Stimulated activated naive CD8-positive, alpha-beta T cell treated with anti-CD3 and anti-CD28 coated beads, Interleukin-15, Interleukin-2, amounts not matched to agents 100 ng/mL and 50 ng/mL, for 24 hours (primary cell): Measurements from ENCODE around the gene RASGRF2.
"Not testable (repeated sequence)": the region's sequence is repeated elsewhere in the genome, so short reads cannot be mapped to it uniquely, and the experiment has no call there.

Experiments used
- H3K27ac Mint-ChIP-seq: one replicate; pipeline ENCODE4 v1.8.0; 2021; ENCODE audit warnings: mild to moderate bottlenecking, mixed read lengths
- H3K27me3 Mint-ChIP-seq: one replicate; pipeline ENCODE4 v1.8.0; 2021; ENCODE audit warnings: mixed read lengths
- H3K36me3 Mint-ChIP-seq: one replicate; pipeline ENCODE4 v1.8.0; 2021; ENCODE audit warnings: low read depth, mixed read lengths
- H3K4me1 Mint-ChIP-seq: one replicate; pipeline ENCODE4 v1.8.0; 2021; ENCODE audit warnings: low read depth, mixed read lengths
- H3K4me3 Mint-ChIP-seq: one replicate; pipeline ENCODE4 v1.8.0; 2021; ENCODE audit warnings: mild to moderate bottlenecking, mixed read lengths
- H3K9me3 Mint-ChIP-seq: one replicate; pipeline ENCODE4 v1.8.0; 2021; ENCODE audit warnings: mixed read lengths

Gene RASGRF2

DNA sequence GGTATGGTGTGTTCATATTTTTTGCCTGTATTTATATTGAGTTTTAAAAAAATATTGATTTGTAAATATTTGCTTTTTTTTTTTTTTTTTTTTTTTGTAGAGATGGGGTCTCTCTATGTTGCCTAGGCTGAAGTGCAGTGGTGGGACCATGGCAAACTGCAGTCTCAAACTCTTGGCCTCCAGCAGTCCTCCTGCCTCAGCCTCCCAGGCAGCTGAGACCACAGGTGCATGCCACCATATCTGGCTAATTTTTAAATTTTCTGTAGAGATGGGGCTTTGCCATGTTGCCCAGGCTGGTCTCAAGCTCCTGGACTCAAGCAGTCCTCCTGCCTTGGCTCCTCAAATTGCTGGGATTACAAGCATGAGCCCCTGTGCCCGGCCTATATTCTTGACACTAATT lies 78.3 kb downstream of the RASGRF2 start:
- H3K27ac Mint-ChIP-seq: no peak overlapping the region
- H3K36me3 Mint-ChIP-seq: peaks cover 9% of the 10 kb centered on the region
- no peak overlapping the region for H3K4me3 Mint-ChIP-seq
- H3K27me3 Mint-ChIP-seq: no peaks in the 10 kb centered on the region
- peaks cover 9% of the 10 kb centered on the region for H3K9me3 Mint-ChIP-seq
- peaks cover 5% of the 10 kb centered on the region for H3K4me1 Mint-ChIP-seq

DNA sequence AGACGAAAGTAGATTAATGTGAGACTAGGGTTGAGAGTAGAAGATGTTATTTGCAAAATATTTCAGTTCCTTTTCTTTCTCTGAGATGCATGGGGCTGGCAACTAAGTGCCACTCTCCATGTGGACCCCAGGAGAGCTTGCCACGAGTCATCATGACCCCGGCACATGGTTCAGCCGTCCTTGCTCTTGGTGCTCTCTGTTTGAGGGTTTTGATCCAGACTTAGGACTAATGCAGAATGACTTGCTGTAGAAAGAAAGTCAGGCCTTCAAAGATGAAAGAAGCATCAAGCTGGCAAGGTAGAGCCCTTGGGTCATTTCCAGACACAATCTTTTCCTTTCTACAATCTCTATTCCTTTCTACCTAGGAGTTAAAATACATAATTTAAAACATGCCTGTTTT lies 84.7 kb downstream of the RASGRF2 start:
- no peak overlapping the region for H3K27ac Mint-ChIP-seq
- H3K4me3 Mint-ChIP-seq: no peak overlapping the region
- H3K36me3 Mint-ChIP-seq: peaks cover 43% of the 10 kb centered on the region
- no peaks in the 10 kb centered on the region for H3K9me3 Mint-ChIP-seq
- peaks cover 25% of the 10 kb centered on the region for H3K4me1 Mint-ChIP-seq
- H3K27me3 Mint-ChIP-seq: no peaks in the 10 kb centered on the region

DNA sequence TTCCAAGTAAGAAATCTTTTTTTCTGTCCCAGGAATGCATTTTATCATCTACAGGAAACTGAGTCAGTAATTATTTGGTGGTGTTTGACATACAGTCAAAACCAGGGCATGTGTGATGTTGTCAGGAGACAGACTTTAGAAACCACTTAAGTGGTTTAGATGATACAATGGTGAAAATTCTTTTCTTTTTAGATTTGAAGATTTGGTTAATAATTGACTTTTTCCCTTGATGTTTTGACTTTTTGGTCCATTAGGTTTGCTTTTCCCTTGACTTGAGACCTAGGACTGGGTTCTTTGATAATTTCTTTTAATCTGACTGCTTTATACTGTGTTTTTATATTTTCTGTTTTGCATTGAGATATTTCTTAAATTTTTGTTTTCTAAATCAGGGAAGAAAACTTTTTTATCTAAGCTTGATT lies 85.2 kb downstream of the RASGRF2 start:
- Mint-ChIP-seq H3K4me1 (peaks cover 25% of the 10 kb centered on the region), H3K4me3 (no peak overlapping the region), H3K9me3 (no peaks in the 10 kb centered on the region), H3K27me3 (no peaks in the 10 kb centered on the region), H3K27ac (no peak overlapping the region), H3K36me3 (peaks cover 43% of the 10 kb centered on the region)

DNA sequence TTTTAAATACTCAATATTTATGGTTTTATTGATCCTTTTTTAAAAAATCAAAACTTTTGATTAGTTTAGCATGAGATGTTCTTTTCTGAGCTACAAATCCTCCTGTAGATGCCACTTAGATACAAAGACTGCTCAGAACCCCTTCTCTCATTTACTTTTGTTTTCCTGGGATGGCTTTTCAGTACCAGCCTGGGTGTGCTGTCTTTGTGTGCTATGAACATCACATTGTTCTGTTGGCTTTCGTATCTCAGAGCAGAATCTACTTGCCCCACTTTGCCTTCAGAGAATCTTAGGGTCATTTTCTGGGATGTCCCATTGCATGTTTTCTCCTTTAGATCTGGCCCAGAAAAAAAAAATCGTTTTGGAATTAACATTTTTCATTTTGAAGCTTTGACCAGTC lies 85.9 kb downstream of the RASGRF2 start:
- Mint-ChIP-seq H3K4me3 (no peak overlapping the region), H3K4me1 (peaks cover 25% of the 10 kb centered on the region), H3K9me3 (no peaks in the 10 kb centered on the region), H3K27me3 (no peaks in the 10 kb centered on the region), H3K27ac (no peak overlapping the region), H3K36me3 (peaks cover 45% of the 10 kb centered on the region)

DNA sequence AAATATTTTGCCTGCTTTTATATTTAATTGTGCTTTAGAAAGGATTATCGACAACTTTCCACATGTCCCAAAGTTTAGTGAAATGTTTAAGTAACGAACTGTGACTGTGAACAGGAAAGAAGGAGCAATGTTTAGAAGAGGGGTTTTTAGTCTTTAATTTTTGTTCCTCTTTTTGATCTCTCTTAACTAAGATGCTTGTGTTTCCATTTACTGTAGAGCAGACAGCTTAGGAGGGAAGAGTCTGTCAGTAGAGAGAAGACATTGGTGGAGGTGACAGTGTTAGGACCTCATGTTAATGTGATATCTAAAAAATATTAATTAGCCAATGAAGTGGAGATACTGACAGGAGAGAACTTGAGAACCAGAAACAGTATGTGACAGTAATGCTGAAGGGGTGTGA lies 92.2 kb downstream of the RASGRF2 start:
- no peak overlapping the region for H3K4me3 Mint-ChIP-seq
- H3K27me3 Mint-ChIP-seq: no peaks in the 10 kb centered on the region
- H3K36me3 Mint-ChIP-seq: peaks cover 26% of the 10 kb centered on the region
- H3K27ac Mint-ChIP-seq: no peak overlapping the region
- peaks cover 4% of the 10 kb centered on the region for H3K9me3 Mint-ChIP-seq
- no peaks in the 10 kb centered on the region for H3K4me1 Mint-ChIP-seq

DNA sequence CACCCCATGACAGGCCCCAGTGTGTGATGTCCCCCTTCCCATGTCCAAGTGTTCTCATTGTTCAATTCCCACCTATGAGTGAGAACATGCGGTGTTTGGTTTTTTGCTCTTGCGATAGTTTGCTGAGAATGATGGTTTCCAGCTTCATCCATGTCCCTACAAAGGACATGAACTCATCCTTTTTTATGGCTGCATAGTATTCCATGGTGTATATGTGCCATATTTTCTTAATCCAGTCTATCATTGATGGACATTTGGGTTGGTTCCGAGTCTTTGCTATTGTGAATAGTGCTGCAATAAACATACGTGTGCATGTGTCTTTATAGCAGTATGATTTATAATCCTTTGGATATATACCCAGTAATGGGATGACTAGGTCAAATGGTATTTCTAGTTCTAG lies 93.1 kb downstream of the RASGRF2 start:
- not testable (repeated sequence) for H3K27ac Mint-ChIP-seq, H3K9me3 Mint-ChIP-seq, H3K4me1 Mint-ChIP-seq, H3K27me3 Mint-ChIP-seq, H3K4me3 Mint-ChIP-seq
- H3K36me3 Mint-ChIP-seq: peaks cover 18% of the 10 kb centered on the region

DNA sequence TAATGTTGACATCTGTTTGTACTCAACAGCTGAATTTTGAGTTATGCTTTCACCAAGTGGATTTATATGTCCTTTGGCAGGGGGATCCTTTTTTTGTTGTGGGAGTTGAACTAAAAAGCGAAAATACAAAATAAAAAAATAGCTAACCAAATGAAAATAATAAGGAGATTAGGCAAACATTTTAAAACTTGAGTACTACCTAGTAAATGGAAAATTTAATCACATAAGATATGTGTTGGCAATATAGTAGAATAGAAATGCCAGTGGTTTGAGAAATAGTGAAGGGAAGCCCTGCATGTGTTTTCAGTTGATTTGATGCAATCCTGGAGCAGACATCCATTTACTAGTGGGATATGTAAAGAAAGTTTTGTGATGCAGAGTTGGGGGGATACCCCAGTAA lies 98.0 kb downstream of the RASGRF2 start:
- no peak overlapping the region for H3K4me3 Mint-ChIP-seq

DNA sequence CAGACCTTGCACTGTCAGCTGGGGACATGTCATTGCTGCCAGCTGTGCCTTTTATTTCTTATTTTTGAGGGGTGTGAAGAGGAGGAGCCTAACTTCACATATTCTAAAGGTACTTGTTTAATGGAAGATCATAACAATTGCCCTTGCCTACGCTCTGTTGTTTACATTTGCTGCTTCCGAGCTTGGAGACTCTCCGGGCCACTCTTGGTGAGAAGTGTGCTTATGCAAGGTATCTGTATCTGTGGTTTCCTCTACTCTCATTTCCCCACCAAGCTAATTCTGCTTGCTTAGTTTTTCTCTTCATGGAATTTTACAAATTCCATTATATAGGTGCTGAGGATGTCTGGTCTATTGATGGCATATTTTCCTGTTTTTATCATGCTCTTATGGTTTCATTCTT lies 105.3 kb downstream of the RASGRF2 start:
- Mint-ChIP-seq H3K36me3 (peaks cover 44% of the 10 kb centered on the region), H3K9me3 (peaks cover 6% of the 10 kb centered on the region), H3K4me3 (no peak overlapping the region), H3K27ac (no peak overlapping the region), H3K4me1 (peaks cover 20% of the 10 kb centered on the region), H3K27me3 (no peaks in the 10 kb centered on the region)

More for the DNA sequence above, 98.0 kb downstream of the RASGRF2 start:
- peaks cover 8% of the 10 kb centered on the region for H3K4me1 Mint-ChIP-seq
- peaks cover 12% of the 10 kb centered on the region for H3K36me3 Mint-ChIP-seq
- no peaks in the 10 kb centered on the region for H3K27me3 Mint-ChIP-seq
- H3K27ac Mint-ChIP-seq: no peak overlapping the region
- no peaks in the 10 kb centered on the region for H3K9me3 Mint-ChIP-seq

DNA sequence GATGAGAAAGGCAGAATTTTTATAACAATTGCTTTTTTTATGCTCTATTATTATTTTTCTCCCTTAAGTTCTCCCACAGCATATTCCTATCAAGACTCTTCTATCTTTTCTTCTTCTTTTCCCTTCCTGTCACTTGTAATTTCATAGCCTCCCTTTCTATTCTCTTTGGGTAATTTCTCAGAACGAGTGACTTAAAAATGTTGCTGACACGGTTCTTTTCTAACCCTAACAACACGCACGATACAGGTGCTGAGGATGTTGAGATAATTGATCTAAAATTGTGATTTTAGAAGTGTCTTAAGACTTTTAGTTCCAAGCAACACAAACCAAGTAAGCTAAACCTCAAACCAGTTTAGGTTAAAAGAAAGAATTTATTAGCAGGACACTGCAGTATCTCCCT lies 105.9 kb downstream of the RASGRF2 start:
- H3K27ac Mint-ChIP-seq: no peak overlapping the region
- no peak overlapping the region for H3K4me3 Mint-ChIP-seq
- no peaks in the 10 kb centered on the region for H3K27me3 Mint-ChIP-seq
- peaks cover 43% of the 10 kb centered on the region for H3K36me3 Mint-ChIP-seq
- H3K4me1 Mint-ChIP-seq: peaks cover 20% of the 10 kb centered on the region
- peaks cover 6% of the 10 kb centered on the region for H3K9me3 Mint-ChIP-seq

DNA sequence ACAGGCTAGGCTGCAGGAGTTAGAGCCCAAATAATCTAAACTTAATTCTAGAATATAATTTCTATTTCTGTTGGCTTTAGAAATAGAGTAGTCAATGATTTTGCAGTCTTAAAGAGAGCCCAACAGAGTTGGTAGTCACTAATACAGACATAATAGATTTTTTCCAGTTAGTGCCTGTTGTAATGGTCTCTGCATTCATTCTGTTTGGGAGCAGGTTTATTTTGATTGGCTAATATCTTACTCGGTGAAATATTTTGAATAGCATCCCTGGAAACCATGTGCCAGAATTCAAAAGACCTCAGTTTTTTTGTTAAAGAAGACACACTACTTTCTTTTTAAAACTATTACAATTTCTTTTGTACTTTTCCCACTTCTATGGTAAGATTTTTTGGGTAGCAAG lies 107.2 kb downstream of the RASGRF2 start:
- Mint-ChIP-seq H3K9me3 (peaks cover 6% of the 10 kb centered on the region), H3K27ac (no peak overlapping the region), H3K4me3 (no peak overlapping the region), H3K27me3 (no peaks in the 10 kb centered on the region), H3K4me1 (peaks cover 20% of the 10 kb centered on the region), H3K36me3 (peaks cover 44% of the 10 kb centered on the region)

DNA sequence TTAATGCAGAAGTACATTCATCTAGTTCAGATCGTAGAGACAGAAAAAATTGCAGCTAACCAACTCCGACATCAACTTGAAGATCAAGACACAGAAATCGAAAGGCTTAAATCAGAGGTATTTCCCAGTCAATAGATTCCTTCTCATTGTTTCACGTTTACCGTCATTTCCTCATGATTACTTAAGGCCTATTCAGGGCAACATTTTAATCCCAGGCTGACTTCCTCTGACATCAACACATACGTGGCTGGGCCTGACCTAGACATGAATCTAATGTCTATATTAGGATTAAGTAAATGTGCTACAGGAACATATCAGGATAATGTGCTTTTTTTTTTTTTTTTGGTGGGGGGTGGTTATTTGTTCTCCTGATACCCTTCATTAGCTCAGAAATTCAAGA lies 107.9 kb downstream of the RASGRF2 start:
- H3K27me3 Mint-ChIP-seq: no peaks in the 10 kb centered on the region
- H3K4me1 Mint-ChIP-seq: peaks cover 20% of the 10 kb centered on the region
- peaks cover 6% of the 10 kb centered on the region for H3K9me3 Mint-ChIP-seq
- no peak overlapping the region for H3K27ac Mint-ChIP-seq
- peaks cover 45% of the 10 kb centered on the region for H3K36me3 Mint-ChIP-seq
- H3K4me3 Mint-ChIP-seq: no peak overlapping the region

DNA sequence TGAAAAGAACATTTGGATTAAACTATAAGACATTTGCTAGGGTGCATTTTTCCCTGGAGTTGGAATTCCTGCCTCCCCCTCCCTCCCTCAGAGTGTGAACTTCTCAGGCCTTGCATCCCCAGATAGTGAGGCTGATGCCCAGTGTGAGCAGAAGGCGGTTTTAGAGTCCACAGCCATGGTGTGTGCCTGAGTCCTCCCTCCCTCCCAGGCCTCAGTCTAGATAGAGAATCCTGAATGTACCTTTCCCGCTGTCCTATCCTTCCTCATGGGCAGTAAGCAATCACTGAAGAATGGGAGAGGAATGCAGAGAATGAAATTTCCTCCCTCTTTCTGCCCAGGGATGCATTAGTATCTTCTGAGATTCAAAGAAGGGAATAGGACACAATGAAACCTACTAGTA lies 108.5 kb downstream of the RASGRF2 start:
- peaks cover 19% of the 10 kb centered on the region for H3K4me1 Mint-ChIP-seq
- H3K36me3 Mint-ChIP-seq: peaks cover 47% of the 10 kb centered on the region
- no peak overlapping the region for H3K27ac Mint-ChIP-seq
- no peak overlapping the region for H3K4me3 Mint-ChIP-seq
- peaks cover 6% of the 10 kb centered on the region for H3K9me3 Mint-ChIP-seq
- H3K27me3 Mint-ChIP-seq: no peaks in the 10 kb centered on the region

DNA sequence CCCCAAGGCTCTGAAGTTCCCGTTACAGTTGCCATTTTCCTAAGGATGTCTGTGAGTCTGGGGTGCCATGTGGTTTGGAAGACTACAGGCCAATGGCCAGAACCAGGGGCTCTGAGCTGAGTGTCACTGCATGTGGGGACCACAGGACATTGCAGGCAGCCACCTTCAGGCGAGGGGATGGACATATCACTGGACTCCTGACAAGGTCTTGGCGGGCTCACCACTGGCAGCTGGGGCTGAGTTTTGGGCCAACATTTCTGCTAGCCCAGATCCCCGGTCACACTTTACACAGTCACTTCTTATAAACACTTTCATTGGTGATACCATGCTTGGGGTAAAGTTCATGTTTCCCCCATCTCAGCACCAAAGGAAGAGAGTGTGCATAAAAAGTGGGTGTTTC lies 109.8 kb downstream of the RASGRF2 start:
- Mint-ChIP-seq H3K9me3 (no peaks in the 10 kb centered on the region), H3K4me1 (peaks cover 6% of the 10 kb centered on the region), H3K27me3 (no peaks in the 10 kb centered on the region), H3K36me3 (peaks cover 42% of the 10 kb centered on the region), H3K27ac (no peak overlapping the region), H3K4me3 (no peak overlapping the region)

DNA sequence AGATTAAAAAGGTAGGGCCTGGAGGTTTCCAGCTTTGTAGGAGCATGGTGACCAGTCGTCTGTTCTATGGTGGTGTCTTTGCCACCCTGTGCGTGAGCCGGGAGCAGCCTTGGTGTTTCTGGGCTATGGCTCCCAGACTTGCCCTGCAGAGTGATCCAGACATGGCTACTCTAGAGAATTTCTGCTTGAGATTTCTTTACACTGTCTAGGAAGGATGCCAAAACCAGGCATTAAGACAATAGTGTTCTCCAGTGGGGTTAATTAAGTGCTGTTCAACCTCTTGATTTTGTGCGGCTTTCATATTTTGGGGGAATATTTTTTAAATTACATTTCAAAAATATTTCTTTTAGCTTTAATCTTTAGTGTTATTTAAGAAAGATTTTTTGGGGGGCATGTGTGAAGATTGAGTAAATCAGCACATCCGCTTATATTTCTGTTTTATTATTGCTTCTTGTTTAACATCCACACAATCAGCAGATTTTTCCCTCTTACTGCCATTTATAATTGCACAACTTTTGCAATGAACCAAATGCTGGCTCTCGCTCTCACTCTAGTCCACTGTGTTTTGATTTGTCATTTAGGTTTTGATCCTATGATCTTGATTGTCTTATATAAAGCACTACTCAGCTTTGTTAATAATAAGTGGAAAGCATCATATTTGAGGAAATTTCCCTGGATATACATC lies 110.5 kb downstream of the RASGRF2 start:
- no peaks in the 10 kb centered on the region for H3K27me3 Mint-ChIP-seq
- no peak overlapping the region for H3K4me3 Mint-ChIP-seq
- H3K27ac Mint-ChIP-seq: no peak overlapping the region
- H3K36me3 Mint-ChIP-seq: peaks cover 42% of the 10 kb centered on the region
- H3K4me1 Mint-ChIP-seq: peaks cover under 1% of the 10 kb centered on the region
- no peaks in the 10 kb centered on the region for H3K9me3 Mint-ChIP-seq

DNA sequence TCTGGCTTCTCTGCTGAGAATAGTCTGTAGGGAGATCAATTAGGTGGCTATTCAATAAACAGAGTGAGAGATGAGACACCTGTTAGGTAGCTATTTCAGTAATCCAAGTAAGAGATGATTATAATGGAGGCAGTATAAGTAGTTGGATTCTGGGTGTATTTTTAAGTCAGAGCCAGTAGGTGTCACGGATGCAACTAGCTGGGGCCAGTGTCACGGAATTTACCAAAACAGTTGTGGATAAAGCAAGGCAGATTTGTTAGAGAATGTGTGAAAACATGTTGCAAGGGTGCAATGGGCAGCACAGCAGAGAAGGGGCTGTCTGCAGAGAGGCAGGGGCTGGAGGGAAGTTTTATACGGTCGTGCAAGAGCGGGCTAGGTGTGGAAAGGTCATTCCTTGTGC lies 114.9 kb downstream of the RASGRF2 start:
- H3K4me3 Mint-ChIP-seq: no peak overlapping the region
- H3K27ac Mint-ChIP-seq: no peak overlapping the region
- H3K27me3 Mint-ChIP-seq: no peaks in the 10 kb centered on the region
- H3K36me3 Mint-ChIP-seq: peaks cover 37% of the 10 kb centered on the region
- H3K4me1 Mint-ChIP-seq: no peaks in the 10 kb centered on the region
- peaks cover 3% of the 10 kb centered on the region for H3K9me3 Mint-ChIP-seq

DNA sequence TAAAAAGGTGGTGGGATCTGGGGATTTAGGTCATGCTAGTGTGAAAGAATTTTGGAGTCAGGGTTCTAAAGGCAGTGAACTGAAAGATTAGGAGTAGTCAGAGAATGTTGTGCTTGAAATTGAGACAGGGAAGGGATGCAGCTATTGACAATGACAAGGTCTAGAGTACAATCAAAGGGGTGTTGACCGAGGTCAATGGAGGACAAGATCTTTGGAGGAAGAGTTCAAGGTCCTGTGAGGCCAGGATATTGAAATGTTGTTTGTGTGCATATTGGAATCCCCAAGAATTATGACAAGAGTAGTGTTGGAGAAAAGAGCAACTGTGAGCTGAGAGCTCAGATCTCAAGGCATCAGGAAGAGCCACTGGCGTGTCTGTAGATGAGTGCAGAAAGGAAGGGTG lies 116.9 kb downstream of the RASGRF2 start:
- Mint-ChIP-seq H3K27ac (no peak overlapping the region), H3K36me3 (peaks cover 41% of the 10 kb centered on the region), H3K4me1 (no peaks in the 10 kb centered on the region), H3K9me3 (peaks cover 3% of the 10 kb centered on the region), H3K4me3 (no peak overlapping the region), H3K27me3 (no peaks in the 10 kb centered on the region)
